Heart left ventricle (tissue), 16 donors: Measurements from ENCODE around the gene SEPTIN5. TPM values are rescaled to one million over a fixed set of nuclear protein-coding genes. Genes with fewer than 3 reads are reported as not detected.

Experiments
- ATAC-seq, 4 donors: fragments of 200-7000 bp; cut with Tn5 transposase; one replicate each; pipeline ENCODE4 v1.9.1; 2020 to 2022; ENCODE audit warnings: moderate library complexity in 4 of 4, mild to moderate bottlenecking in 3 of 4, moderate number of reproducible peaks in 1 of 4
- DNase-seq, 5 donors: peaks; one replicate each; pipeline ENCODE4 v3.0.0-alpha.2; 2020
- H3K27ac ChIP-seq, 12 donors: fragments of 200-600 bp; sonication (generic) in 4 of 12; one replicate each; pipeline versions ENCODE4 v1.5.0 to v1.8.0; 2016 to 2022; ENCODE audit warnings: mild to moderate bottlenecking in 2 of 12
- H3K27me3 ChIP-seq, 9 donors: fragments of 200-600 bp; sonication (generic) in 2 of 9; one replicate each; pipeline versions ENCODE4 v1.5.1 to v1.8.0; 2016 to 2022; ENCODE audit warnings: mild to moderate bottlenecking in 3 of 9
- H3K36me3 ChIP-seq, 9 donors: fragments of 200-600 bp; sonication (generic) in 2 of 9; one replicate each; pipeline versions ENCODE4 v1.5.0 to v1.8.0; 2018 to 2022; ENCODE audit warnings: mild to moderate bottlenecking in 2 of 9
- H3K4me1 ChIP-seq, 12 donors: fragments of 200-600 bp; sonication (generic) in 4 of 12; one replicate each; pipeline versions ENCODE4 v1.5.0 to v1.8.0; 2016 to 2022; ENCODE audit warnings: mild to moderate bottlenecking in 3 of 12
- H3K4me3 ChIP-seq, 12 donors: fragments of 200-600 bp; sonication (generic) in 4 of 12; one replicate each; pipeline versions ENCODE4 v1.5.0 to v1.8.0; 2017 to 2022; ENCODE audit warnings: mild to moderate bottlenecking in 9 of 12, moderate library complexity in 4 of 12
- H3K9me3 ChIP-seq, 12 donors: fragments of 200-600 bp; sonication (generic) in 4 of 12; one replicate each; pipeline versions ENCODE4 v1.5.0 to v1.8.0; 2016 to 2022; ENCODE audit warnings: mild to moderate bottlenecking in 1 of 12
- CTCF ChIP-seq, 12 donors: fragments of 200-600 bp; sonication (generic) in 4 of 12; IDR thresholded peaks; one replicate each; pipeline versions ENCODE4 v1.5.0 to v1.8.0; 2018 to 2022; ENCODE audit warnings: antibody characterized with exemption in 12 of 12, mild to moderate bottlenecking in 5 of 12
- POLR2A ChIP-seq, 2 donors: fragments of 450-650 bp; IDR thresholded peaks; one replicate each; pipeline ENCODE4 v1.6.1; 2017; ENCODE audit warnings: antibody characterized with exemption in 2 of 2, mild to moderate bottlenecking in 2 of 2, moderate library complexity in 2 of 2
- WGBS, 4 donors: extraction: QIAGEN DNeasy Blood & Tissue Kit in 2 of 4; methylation state at CpG; one replicate each; pipeline versions ENCODE4 v1.1.5 to v1.1.7; 2013 to 2018; 5-methylcytosine and 5-hydroxymethylcytosine counted together
- intact Hi-C, 10 donors: fragments of 100-400 bp; cut with DNase I; formaldehyde crosslinking; loops; one replicate each; pipeline versions ENCODE4 v1.11.1 to v1.14.2; 2022
- polyA plus RNA-seq, 2 donors: library from polyadenylated mRNA; stranded (reverse); fragments of 200-250 nt; gene quantifications; one replicate each; pipeline ENCODE4 v1.2.3, GENCODE V29; 2013
- total RNA-seq, 9 donors: library from RNA; depleted of rRNA in 2 of 9; stranded (reverse); fragments of >200 nt in 2 of 9; fragmentation: NEBNext Ultra II Directional in 3 of 9; extraction: Animal tissue kit (Norgen Biotek cat#: 25700) in 3 of 9; gene quantifications; one replicate each; pipeline versions ENCODE4 v1.1.0 to v1.2.4, GENCODE V29; 2016 to 2023
- donor health status: ischemic (EF 13 %, LVEDD 7.1; RV severe dilation, severe dysfunction).
- donor health status: healthy with polysubstance abuse.
- donor health status: DM: no; HTN: yes; CAD: no.
- donor health status: DM: no; HTN: no; CAD: no.
- donor health status: ischemic (EF 25% LVEDD 6.9; RV normal size, moderate dysfunction).
- donor health status: ischemic (EF 25% LVEDD 5.7; RV mildly dilated, moderate dysfunction).
- donor health status: healthy.
- donor health status: DM: yes; HTN: yes; CAD: no.
- donor health status: ischemic (EF 35%, LVEDD 5.7; RV mildly dilated, moderate dysfunction).
- donor health status: nonischemic (EF 11% LVEDD 7.7; RV severe dilation, severe dysfunction).
- donor health status: DM: yes; HTN: yes; CAD: no.
- donor health status: PGD.
- donor health status: ischemic (EF 29% LVEDD 5.4; RV normal size, mild dysfunction).
- donor health status: nonischemic (EF 23%, LVEDD 6.1; RV moderate dilation, normal function).

The SEPTIN5 gene
- total and polyA plus RNA-seq, 11 donors, result 75.7 to 272 (median 127) TPM

DNA sequence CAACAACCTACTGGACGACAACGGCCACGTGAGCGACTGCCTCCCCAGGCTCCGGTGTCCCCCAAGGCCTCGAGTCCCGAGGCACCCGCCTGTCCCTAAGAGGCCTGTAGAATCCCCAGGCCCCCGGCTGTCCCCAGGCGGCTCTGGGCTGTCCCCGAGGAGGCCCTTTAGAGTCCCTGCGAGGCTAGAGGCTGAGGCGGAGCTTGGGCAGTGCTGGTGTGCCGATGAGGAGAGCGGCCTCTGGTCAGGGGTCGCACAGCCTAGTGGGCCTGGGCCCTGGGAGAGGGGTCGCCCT is 49.9 kb downstream of the SEPTIN5 start:
- DNase-seq (no peak), ATAC-seq (no peak)
- H3K27ac ChIP-seq, result no peak overlapping the region
- H3K4me3 ChIP-seq, result no peak overlapping the region
- peaks cover 59 to 91% (median 85%) of the 10 kb centered on the region in 9 donors for H3K27me3 ChIP-seq
- intact Hi-C loops, result loop anchor here in 1 of 10 donors (5.0 kb wide), 1 partner anchor 88 kb away; the partner anchor contains the start of genes GNB1L and RTL10
- 65 to 72% (median 68%) methylated on average over 11 to 17 of the region's 17 CpGs for WGBS, 4 donors
- TF ChIP-seq POLR2A (IDR thresholded peaks at IDR 0.05) (no peak), CTCF (IDR thresholded peaks at IDR 0.05) (no peak)
- H3K4me1 ChIP-seq, result peaks cover 0 to 50% (median 23%) of the 10 kb centered on the region in 12 donors
- H3K9me3 ChIP-seq, result no peaks in the 10 kb centered on the region
- H3K36me3 ChIP-seq, result no peaks in the 10 kb centered on the region

DNA sequence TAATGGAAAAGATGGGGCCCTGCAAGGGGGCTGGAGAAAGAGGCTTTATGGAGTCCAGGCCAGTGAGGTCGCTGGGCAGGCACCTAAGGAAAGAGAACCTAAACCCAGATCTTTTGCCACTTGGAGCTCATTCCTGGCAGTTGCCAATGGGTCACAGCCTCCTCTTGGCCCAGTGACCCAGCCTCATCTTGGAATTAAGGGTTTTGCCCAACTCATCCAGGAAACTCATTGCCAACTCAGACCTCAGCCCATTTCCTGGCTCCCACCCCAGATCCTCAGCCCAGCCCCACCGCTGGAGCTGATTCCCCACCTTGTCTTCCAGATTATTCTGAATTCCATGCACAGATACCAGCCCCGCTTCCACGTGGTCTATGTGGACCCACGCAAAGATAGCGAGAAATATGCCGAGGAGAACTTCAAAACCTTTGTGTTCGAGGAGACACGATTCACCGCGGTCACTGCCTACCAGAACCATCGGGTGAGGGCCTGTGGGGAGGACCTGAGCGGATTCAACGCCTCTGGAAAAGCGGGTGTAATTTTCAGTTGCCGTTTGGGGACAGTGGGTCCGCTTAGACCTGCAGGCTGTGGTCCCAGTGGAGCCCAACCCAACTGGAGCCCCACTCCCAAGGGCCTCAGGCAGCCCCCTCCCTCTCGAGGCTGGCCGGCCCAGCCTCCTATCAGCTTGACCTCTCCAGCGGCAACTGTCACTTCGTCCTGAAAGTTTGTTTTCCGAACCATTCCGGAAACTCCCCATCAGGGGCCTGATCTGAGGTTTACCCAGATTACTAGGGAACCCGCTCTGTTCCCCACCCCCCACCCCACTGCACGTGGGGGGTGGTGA is 50.6 kb downstream of the SEPTIN5 start:
- no peak overlapping the region for H3K27ac ChIP-seq
- DNase-seq (no peak), ATAC-seq (no peak)
- peak overlapping the region in 2 of 12 donors; percentile 45 to 57 for H3K4me3 ChIP-seq
- H3K36me3 ChIP-seq, result no peaks in the 10 kb centered on the region
- H3K9me3 ChIP-seq, result no peaks in the 10 kb centered on the region
- intact Hi-C loops, result loop anchor here in 2 of 10 donors (5.0 kb wide), 1 partner anchor 87 kb away; the partner anchor contains the start of genes GNB1L (in 2 of the 2) and RTL10 (in 2 of the 2)
- peaks cover 0 to 44% (median 19%) of the 10 kb centered on the region in 12 donors for H3K4me1 ChIP-seq
- no peak for TF ChIP-seq POLR2A (IDR thresholded peaks at IDR 0.05)
- no peak for TF ChIP-seq CTCF (IDR thresholded peaks at IDR 0.05)
- peaks cover 58 to 91% (median 83%) of the 10 kb centered on the region in 9 donors for H3K27me3 ChIP-seq
- 47 to 66% (median 58%) methylated on average over 25 of the region's 25 CpGs for WGBS, 4 donors

DNA sequence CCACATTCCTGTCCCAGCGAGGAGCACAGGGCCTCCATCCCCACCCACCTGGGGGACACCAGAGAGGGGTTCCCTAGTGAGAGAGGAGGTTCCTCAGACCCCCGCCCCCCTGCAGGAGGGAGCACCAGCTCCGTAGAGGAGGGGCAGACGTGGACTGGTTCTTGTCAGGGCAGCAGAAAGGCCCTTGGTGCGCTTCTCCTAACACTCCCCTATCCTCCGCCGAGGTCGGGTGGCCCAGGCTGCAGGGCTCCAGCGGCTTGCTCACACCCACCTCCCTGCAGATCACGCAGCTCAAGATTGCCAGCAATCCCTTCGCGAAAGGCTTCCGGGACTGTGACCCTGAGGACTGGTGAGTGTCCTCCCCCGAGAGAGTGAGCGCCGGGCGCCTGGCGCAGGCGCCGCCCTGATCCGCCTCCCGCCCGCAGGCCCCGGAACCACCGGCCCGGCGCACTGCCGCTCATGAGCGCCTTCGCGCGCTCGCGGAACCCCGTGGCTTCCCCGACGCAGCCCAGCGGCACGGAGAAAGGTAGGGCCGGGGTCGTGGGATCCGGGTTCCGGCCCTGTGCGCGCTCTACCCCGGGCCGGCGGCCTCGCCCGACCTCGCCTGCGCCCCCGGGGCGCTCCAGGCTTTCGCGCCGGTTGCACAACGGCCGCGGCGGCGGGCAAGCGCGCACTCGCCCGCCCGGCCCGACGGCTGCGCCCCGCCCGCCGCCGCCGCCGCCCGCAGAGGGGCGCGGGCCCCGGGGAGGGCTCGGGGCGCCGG is 51.4 kb downstream of the SEPTIN5 start:
- intact Hi-C loops, result loop anchor here in 1 of 10 donors (5.0 kb wide), 1 partner anchor 87 kb away; the partner anchor contains the start of genes GNB1L and RTL10
- H3K4me3 ChIP-seq, result peak overlapping the region in 9 of 12 donors; percentile 17 to 57 (median 38)
- no peaks in the 10 kb centered on the region for H3K36me3 ChIP-seq
- 2 to 3% (median 2%) methylated on average over 35 to 83 of the region's 83 CpGs for WGBS, 4 donors
- H3K4me1 ChIP-seq, result peaks cover 0 to 40% (median 17%) of the 10 kb centered on the region in 12 donors
- DNase-seq (peak in 2 of 5 donors; percentile 47 to 72), ATAC-seq (peak in 3 of 4 donors; percentile 16 to 50 (median 24))
- no peak overlapping the region for H3K27ac ChIP-seq
- no peaks in the 10 kb centered on the region for H3K9me3 ChIP-seq
- peaks cover 64 to 95% (median 87%) of the 10 kb centered on the region in 9 donors for H3K27me3 ChIP-seq
- no peak for TF ChIP-seq POLR2A (IDR thresholded peaks at IDR 0.05)
- TF ChIP-seq CTCF (IDR thresholded peaks at IDR 0.05), result no peak

DNA sequence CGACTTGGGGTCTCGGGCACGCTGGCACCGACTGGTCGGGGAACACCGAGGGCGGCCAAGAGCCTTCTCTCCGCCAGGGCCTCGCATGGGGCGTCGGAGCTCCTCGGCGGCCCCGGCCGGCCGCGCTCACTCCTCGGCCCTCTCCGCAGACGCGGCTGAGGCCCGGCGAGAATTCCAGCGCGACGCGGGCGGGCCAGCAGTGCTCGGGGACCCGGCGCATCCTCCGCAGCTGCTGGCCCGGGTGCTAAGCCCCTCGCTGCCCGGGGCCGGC is 51.9 kb downstream of the SEPTIN5 start:
- no peaks in the 10 kb centered on the region for H3K9me3 ChIP-seq
- 0 to 2% (median 1%) methylated on average over 1 to 36 of the region's 36 CpGs; no CpG with 5 or more reads in 1 of the 4 donors for WGBS, 4 donors
- intact Hi-C loops, result loop anchor here in 1 of 10 donors (5.0 kb wide), 1 partner anchor 86 kb away; the partner anchor contains the start of genes GNB1L and RTL10
- H3K27me3 ChIP-seq, result peaks cover 64 to 98% (median 92%) of the 10 kb centered on the region in 9 donors
- TF ChIP-seq POLR2A (IDR thresholded peaks at IDR 0.05) (no peak), CTCF (IDR thresholded peaks at IDR 0.05) (no peak)
- H3K36me3 ChIP-seq, result no peaks in the 10 kb centered on the region
- H3K27ac ChIP-seq, result peak overlapping the region in 1 of 12 donors; percentile 32
- H3K4me1 ChIP-seq, result peaks cover 0 to 37% (median 17%) of the 10 kb centered on the region in 12 donors
- DNase-seq (no peak), ATAC-seq (no peak)
- H3K4me3 ChIP-seq, result peak overlapping the region in 9 of 12 donors; percentile 22 to 57 (median 43)
